ENCODE results near the gene GABPB2.
"Not testable (repeated sequence)": the region's sequence is repeated elsewhere in the genome, so short reads cannot be mapped to it uniquely, and the experiment has no call there.

The GABPB2 gene

GRCh38 chr1:151085953-151086559 lies 15.5 kb downstream of the GABPB2 start:
- DNase-seq (ENCODE audit: low spot score) (no peak), ATAC-seq (ENCODE audit: low read depth) (no peak)
- no peaks in the 10 kb centered on the region for H3K9me3 ChIP-seq (ENCODE audit: severe bottlenecking)
- H3K27ac ChIP-seq (ENCODE audit: poor library complexity, severe bottlenecking): no peak overlapping the region
- no peak overlapping the region for H3K4me3 ChIP-seq (ENCODE audit: severe bottlenecking)
- no peaks in the 10 kb centered on the region for H3K36me3 ChIP-seq (ENCODE audit: low read depth)
- no peak for TF ChIP-seq CTCF (IDR thresholded peaks at IDR 0.05; ENCODE audit: poor library complexity, severe bottlenecking)
- H3K27me3 ChIP-seq (ENCODE audit: insufficient read depth, poor library complexity, severe bottlenecking): no peaks in the 10 kb centered on the region
- no peaks in the 10 kb centered on the region for H3K4me1 ChIP-seq (ENCODE audit: insufficient read depth, poor library complexity, severe bottlenecking)

DNA sequence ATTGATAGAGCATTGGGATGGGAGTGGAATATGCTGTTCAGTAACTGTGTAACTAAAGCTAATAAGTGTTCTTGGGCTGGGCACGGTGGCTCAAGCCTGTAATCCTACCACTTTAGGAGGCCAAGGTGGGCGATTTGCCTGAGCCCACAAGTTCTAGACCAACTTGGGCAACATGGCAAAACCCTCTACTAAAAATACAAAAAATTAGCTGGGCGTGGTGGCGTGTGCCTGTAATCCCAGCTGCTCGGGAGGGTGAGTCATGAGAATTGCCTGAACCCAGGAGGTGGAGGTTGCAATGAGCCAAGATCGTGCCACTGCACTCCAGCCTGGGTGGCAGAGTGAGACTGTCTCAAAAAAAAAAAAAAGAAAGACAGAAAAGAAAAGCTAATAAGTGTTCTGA lies 26.9 kb downstream of the GABPB2 start:
- H3K4me3 ChIP-seq (ENCODE audit: severe bottlenecking); ATAC-seq (ENCODE audit: low read depth); H3K4me1 ChIP-seq (ENCODE audit: insufficient read depth, poor library complexity, severe bottlenecking); H3K36me3 ChIP-seq (ENCODE audit: low read depth); H3K27ac ChIP-seq (ENCODE audit: poor library complexity, severe bottlenecking); H3K27me3 ChIP-seq (ENCODE audit: insufficient read depth, poor library complexity, severe bottlenecking); DNase-seq (ENCODE audit: low spot score); H3K9me3 ChIP-seq (ENCODE audit: severe bottlenecking): not testable (repeated sequence)

DNA sequence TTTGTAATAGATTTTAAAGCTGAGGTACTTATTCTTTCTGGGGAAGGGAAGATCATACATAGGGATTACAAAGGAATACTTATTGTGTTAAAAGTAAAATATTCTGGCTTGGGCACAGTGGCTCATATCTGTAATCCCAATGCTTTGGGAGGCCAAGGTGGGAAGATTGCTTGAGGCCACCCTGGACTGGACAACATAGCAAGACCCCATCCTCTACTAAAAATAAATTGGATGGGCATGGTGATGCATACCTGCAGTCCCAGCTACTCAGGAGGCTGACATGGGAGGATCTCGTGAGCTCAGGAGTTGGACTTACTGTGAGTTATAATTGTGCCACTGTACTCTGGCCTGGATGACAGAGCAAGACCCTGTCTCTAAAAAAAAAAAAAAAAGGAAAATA lies 27.6 kb downstream of the GABPB2 start:
- TF ChIP-seq CTCF (IDR thresholded peaks at IDR 0.05; ENCODE audit: poor library complexity, severe bottlenecking): no peak
- Histone ChIP-seq H3K27ac (ENCODE audit: poor library complexity, severe bottlenecking) (no peak overlapping the region), H3K4me1 (ENCODE audit: insufficient read depth, poor library complexity, severe bottlenecking) (no peaks in the 10 kb centered on the region), H3K27me3 (ENCODE audit: insufficient read depth, poor library complexity, severe bottlenecking) (no peaks in the 10 kb centered on the region), H3K4me3 (ENCODE audit: severe bottlenecking) (no peak overlapping the region), H3K36me3 (ENCODE audit: low read depth) (no peaks in the 10 kb centered on the region; the same call in 1 of the 2 replicates), H3K9me3 (ENCODE audit: severe bottlenecking) (no peaks in the 10 kb centered on the region)
- ATAC-seq (ENCODE audit: low read depth) (no peak), DNase-seq (ENCODE audit: low spot score) (no peak)

- no peak for TF ChIP-seq CTCF (IDR thresholded peaks at IDR 0.05; ENCODE audit: poor library complexity, severe bottlenecking)
- no peaks in the 10 kb centered on the region for H3K9me3 ChIP-seq (ENCODE audit: severe bottlenecking)
- peaks cover 14% of the 10 kb centered on the region for H3K4me1 ChIP-seq (ENCODE audit: insufficient read depth, poor library complexity, severe bottlenecking)
- H3K36me3 ChIP-seq (ENCODE audit: low read depth): no peaks in the 10 kb centered on the region
- H3K27me3 ChIP-seq (ENCODE audit: insufficient read depth, poor library complexity, severe bottlenecking): no peaks in the 10 kb centered on the region
- ATAC-seq (ENCODE audit: low read depth) (no peak), DNase-seq (ENCODE audit: low spot score) (no peak)
- no peak overlapping the region for H3K27ac ChIP-seq (ENCODE audit: poor library complexity, severe bottlenecking)
- H3K4me3 ChIP-seq (ENCODE audit: severe bottlenecking): no peak overlapping the region
Observed at GRCh38 chr1:151104630-151105029, 34.1 kb downstream of the GABPB2 start.

GRCh38 chr1:151106894-151107293 lies 36.3 kb downstream of the GABPB2 start:
- Histone ChIP-seq H3K9me3 (ENCODE audit: severe bottlenecking) (no peaks in the 10 kb centered on the region), H3K4me3 (ENCODE audit: severe bottlenecking) (no peak overlapping the region), H3K36me3 (ENCODE audit: low read depth) (no peaks in the 10 kb centered on the region), H3K27me3 (ENCODE audit: insufficient read depth, poor library complexity, severe bottlenecking) (no peaks in the 10 kb centered on the region), H3K27ac (ENCODE audit: poor library complexity, severe bottlenecking) (peak overlapping the region; percentile 39), H3K4me1 (ENCODE audit: insufficient read depth, poor library complexity, severe bottlenecking) (peaks cover 14% of the 10 kb centered on the region)
- no peak for TF ChIP-seq CTCF (IDR thresholded peaks at IDR 0.05; ENCODE audit: poor library complexity, severe bottlenecking)
- ATAC-seq (ENCODE audit: low read depth): peak; percentile 74; the same call in 2 of the 3 replicates
- no peak for DNase-seq (ENCODE audit: low spot score)

Measured in RWPE2 (cell line).